K562 (cell line): ENCODE data around the gene BRSK1. TPM values are rescaled to one million over a fixed set of nuclear protein-coding genes. Genes with fewer than 3 reads are reported as not detected.
A peak's percentile ranks its signal among the peaks of the same experiment; 100 is the strongest.

Experiments used
- ATAC-seq: fragments of 200-7000 bp; cut with Tn5 transposase; 3 replicates; pipeline ENCODE4 v1.9.1; 2020; ENCODE audit warnings: moderate library complexity
- BruUV-seq: library from RNA; stranded (reverse); fragments of 400-500 nt; replicated peaks from 2 replicates; lab custom pipeline; 2021; lab: Mats Ljungman, UMichigan
- CTCF ChIA-PET: fragments of 300-600 bp; formaldehyde crosslinking; extraction: SDS; loops from one replicate; lab custom pipeline; 2021; ENCODE audit warnings: low intra/inter-chr PET ratio; lab: Yijun Ruan, JAX
- POLR2A ChIA-PET: fragments of 300-600, 350-650 bp; sonication (Branson Sonifier 250); formaldehyde crosslinking; extraction: SDS; loops from one replicate; lab custom pipeline; 2021; ENCODE audit warnings: antibody characterized with exemption, inconsistent platforms; lab: Yijun Ruan, JAX
- DNase-seq, 4 experiments: peaks; one replicate each; pipeline versions ENCODE4 v3.0.0 to v3.0.0-alpha.2; 2011 to 2018; ENCODE audit warnings: low spot score in 3 of 4, mixed read lengths in 3 of 4; ENCODE audit errors: extremely low read depth in 1 of 4
- FAIRE-seq: peaks from 2 replicates; lab custom pipeline; 2011; peaks lifted over from hg19 to GRCh38; lab: Jason Lieb, UNC
- H2AFZ ChIP-seq: 2 replicates; pipeline ENCODE4 v1.6.0; 2011; ENCODE audit warnings: low read depth, low read length, control low read depth, inconsistent platforms
- H3K27ac ChIP-seq: fragments of 200-600 bp; 3 replicates; pipeline ENCODE4 v1.8.0; 2011; ENCODE audit warnings: low read depth, mild to moderate bottlenecking, control low read depth, inconsistent platforms, low read length, moderate library complexity, mixed read lengths; ENCODE audit errors: extremely low read depth
- H3K27me3 ChIP-seq, 2 experiments: fragments of 300-600 bp in 1 of 2; 2 replicates in 1 of 2; 3 replicates in 1 of 2; pipeline versions ENCODE4 v1.6.0 to v1.8.0; 2011; ENCODE audit warnings: inconsistent platforms in 2 of 2, low read length in 2 of 2, mild to moderate bottlenecking in 1 of 2, mixed read lengths in 1 of 2, moderate library complexity in 1 of 2; ENCODE audit not compliant: control insufficient read depth in 2 of 2, insufficient read depth in 2 of 2
- H3K36me3 ChIP-seq: fragments of 300-600 bp; 3 replicates; pipeline ENCODE4 v1.8.0; 2011; ENCODE audit warnings: mild to moderate bottlenecking, low read length, inconsistent platforms; ENCODE audit not compliant: control insufficient read depth, insufficient read depth
- H3K4me1 ChIP-seq, 2 experiments: fragments of 200-600 bp in 1 of 2; replicated peaks in 1 of 2; 2 replicates in 1 of 2; 3 replicates in 1 of 2; pipeline versions ENCODE4 v1.5.1 to v1.8.0; 2011; ENCODE audit warnings: inconsistent platforms in 2 of 2, low read length in 2 of 2, mild to moderate bottlenecking in 1 of 2, mixed read lengths in 1 of 2, moderate library complexity in 1 of 2; ENCODE audit not compliant: control insufficient read depth in 2 of 2, insufficient read depth in 2 of 2
- H3K4me2 ChIP-seq: 2 replicates; pipeline ENCODE4 v1.6.1; 2011; ENCODE audit warnings: low read length, control low read depth, inconsistent platforms, mixed read lengths; ENCODE audit not compliant: insufficient read depth
- H3K4me3 ChIP-seq: fragments of 200-600 bp; sonication (generic), shearing (Covaris generic); 2 replicates; pipeline ENCODE4 v1.5.1; 2016; ENCODE audit warnings: control low read depth, inconsistent platforms
- H3K79me2 ChIP-seq: fragments of 200-600 bp; 3 replicates; pipeline ENCODE4 v1.8.0; 2011; ENCODE audit warnings: low read length, inconsistent platforms; ENCODE audit not compliant: control insufficient read depth, insufficient read depth
- H3K9ac ChIP-seq, 2 experiments: 2 replicates each; pipeline versions ENCODE4 v1.6.0 to v1.6.1; 2011; ENCODE audit warnings: low read depth in 2 of 2, low read length in 2 of 2, control low read depth in 1 of 2, inconsistent platforms in 1 of 2, mild to moderate bottlenecking in 1 of 2, mixed read lengths in 1 of 2; ENCODE audit not compliant: insufficient read depth in 1 of 2
- H3K9me1 ChIP-seq: one replicate; pipeline ENCODE4 v1.6.0; 2011; ENCODE audit warnings: inconsistent platforms, mild to moderate bottlenecking, low read length, moderate library complexity; ENCODE audit not compliant: control insufficient read depth, insufficient read depth
- H3K9me3 ChIP-seq: replicated peaks from 2 replicates; pipeline ENCODE4 v1.5.1; 2011; ENCODE audit warnings: low read depth, low read length, inconsistent platforms; ENCODE audit not compliant: control insufficient read depth, insufficient read depth
- H4K20me1 ChIP-seq: replicated peaks from 2 replicates; pipeline ENCODE4 v1.6.1; 2011; ENCODE audit warnings: low read length, inconsistent platforms, mixed read lengths; ENCODE audit not compliant: control insufficient read depth, insufficient read depth
- CREB1 ChIP-seq, 2 experiments: sonication (generic) in 1 of 2; formaldehyde crosslinking in 1 of 2; IDR thresholded peaks; 2 replicates each; pipeline versions ENCODE4 v1.6.1 to v1.8.0; 2012 to 2022; ENCODE audit warnings: inconsistent platforms in 1 of 2, mild to moderate bottlenecking in 1 of 2, missing genetic modification reagents in 1 of 2, moderate library complexity in 1 of 2
- FOXK1 ChIP-seq: sonication (generic); formaldehyde crosslinking; IDR thresholded peaks from 2 replicates; pipeline ENCODE4 v1.8.0; 2022; ENCODE audit warnings: missing genetic modification reagents, mild to moderate bottlenecking, borderline replicate concordance
- GATAD2A ChIP-seq: fragments of 450-650 bp; IDR thresholded peaks from 2 replicates; pipeline ENCODE4 v1.6.1; 2017
- LCOR ChIP-seq: sonication (generic); formaldehyde crosslinking; IDR thresholded peaks from 2 replicates; pipeline ENCODE4 v1.8.0; 2022; ENCODE audit warnings: mild to moderate bottlenecking, missing genetic modification reagents
- MIER1 ChIP-seq: fragments of 450-650 bp; IDR thresholded peaks from 2 replicates; pipeline ENCODE4 v1.6.1; 2016; ENCODE audit warnings: antibody characterized with exemption, mild to moderate bottlenecking, low read depth
- NCOA2 ChIP-seq, 2 experiments: fragments of 450-650 bp; IDR thresholded peaks; 2 replicates each; pipeline ENCODE4 v1.6.1; 2018; ENCODE audit warnings: mild to moderate bottlenecking in 2 of 2, moderate library complexity in 1 of 2; ENCODE audit not compliant: partially characterized antibody in 2 of 2
- RB1 ChIP-seq: fragments of 450-650 bp; IDR thresholded peaks from 2 replicates; pipeline ENCODE4 v1.6.1; 2017; ENCODE audit warnings: low read depth, mild to moderate bottlenecking
- RBM22 ChIP-seq: fragments of 200-400 bp; formaldehyde crosslinking; IDR thresholded peaks from 2 replicates; pipeline ENCODE4 v1.6.1; 2018; ENCODE audit warnings: low read length, low read depth; ENCODE audit not compliant: poor library complexity, severe bottlenecking
- RCOR1 ChIP-seq, 2 experiments: IDR thresholded peaks; 2 replicates each; pipeline ENCODE4 v1.6.1; 2012; ENCODE audit warnings: low read depth in 2 of 2, low read length in 2 of 2, borderline replicate concordance in 1 of 2, improper control_type of control experiment in 1 of 2
- SMARCA5 ChIP-seq: fragments of 450-650 bp; IDR thresholded peaks from 2 replicates; pipeline ENCODE4 v1.6.1; 2016
- ZNF324 ChIP-seq: fragments of 250-450 bp; sonication (Bioruptor Pico); IDR thresholded peaks from 2 replicates; pipeline ENCODE4 v1.4.0; 2020; ENCODE audit warnings: mild to moderate bottlenecking
- ZNF589 ChIP-seq: fragments of 200-800 bp; sonication (Bioruptor generic); IDR thresholded peaks from 2 replicates; pipeline ENCODE4 v1.6.1; 2016; ENCODE audit warnings: low read depth, missing genetic modification characterization, missing compliant biosample characterization
- WGBS: fragments of 100-300 bp; shearing (Covaris generic); methylation state at CpG from one replicate; pipeline ENCODE4 v1.1.6; 2016; ENCODE audit warnings: low coverage, mixed read lengths; ENCODE audit not compliant: insufficient coverage; ENCODE audit errors: missing lambda C conversion rate; 5-methylcytosine and 5-hydroxymethylcytosine counted together
- in situ Hi-C: fragments of 300-500 bp; cut with MboI; formaldehyde crosslinking; loops from 4 replicates; pipeline ENCODE4 v1.15.0; 2018; ENCODE audit warnings: inconsistent platforms, mixed read lengths
- intact Hi-C: fragments of 100-400 bp; cut with micrococcal nuclease; formaldehyde crosslinking; loops from 2 replicates; pipeline ENCODE4 v1.14.2; 2022
- polyA plus RNA-seq, 8 experiments: library from polyadenylated mRNA; depleted of rRNA in 4 of 8; stranded (reverse) in 5 of 8; unstranded in 3 of 8; fragments of >200 nt; fragmentation: Nextera tagmentation in 2 of 8; fragmentation: Illumina TruSeq in 1 of 8; extraction: Ambion mirVana in 2 of 8; extraction: Trizol in 1 of 8; gene quantifications; 2 replicates each; pipeline versions ENCODE4 v1.2.1 to v1.2.3, GENCODE V29; 2011 to 2014; ENCODE audit warnings: inconsistent platforms in 1 of 8, missing spikeins in 1 of 8
- total RNA-seq, 7 experiments: library from RNA; depleted of rRNA in 6 of 7; stranded (reverse); fragments of >200 nt in 6 of 7; fragmentation: Illumina TruSeq in 2 of 7; extraction: Trizol in 2 of 7; gene quantifications; 2 replicates each; pipeline versions ENCODE4 v1.2.1 to v1.2.3, GENCODE V29; 2011 to 2021; ENCODE audit warnings: low replicate concordance in 1 of 7
- TF ChIP-seq, protein P1 (sequence below): IDR thresholded peaks from 2 replicates; pipeline ENCODE4 v1.6.1; 2011; ENCODE audit warnings: borderline replicate concordance, low read depth, mild to moderate bottlenecking, moderate library complexity, low read length; ENCODE audit not compliant: insufficient read depth, poor library complexity, severe bottlenecking
- TF ChIP-seq, protein P2 (sequence below): sonication (generic); formaldehyde crosslinking; IDR thresholded peaks from 2 replicates; pipeline ENCODE4 v1.8.0; 2023; ENCODE audit warnings: mild to moderate bottlenecking, missing genetic modification reagents
- TF ChIP-seq, protein P3 (sequence below): fragments of 450-650 bp; IDR thresholded peaks from 2 replicates; pipeline ENCODE4 v1.6.1; 2017; ENCODE audit warnings: antibody characterized with exemption
- TF ChIP-seq, protein P4 (sequence below): fragments of 250-450 bp; sonication (Bioruptor Pico); IDR thresholded peaks from 2 replicates; pipeline ENCODE4 v1.8.0; 2022; ENCODE audit warnings: moderate library complexity, mild to moderate bottlenecking, inconsistent platforms

The BRSK1 gene
- total and polyA plus RNA-seq, 9 of the 15 experiments (the other 6 are each of a cell fraction or from before 2014, with no cell fraction given), result 1.7 to 9.3 (median 3.8) TPM; not detected in 2

DNA sequence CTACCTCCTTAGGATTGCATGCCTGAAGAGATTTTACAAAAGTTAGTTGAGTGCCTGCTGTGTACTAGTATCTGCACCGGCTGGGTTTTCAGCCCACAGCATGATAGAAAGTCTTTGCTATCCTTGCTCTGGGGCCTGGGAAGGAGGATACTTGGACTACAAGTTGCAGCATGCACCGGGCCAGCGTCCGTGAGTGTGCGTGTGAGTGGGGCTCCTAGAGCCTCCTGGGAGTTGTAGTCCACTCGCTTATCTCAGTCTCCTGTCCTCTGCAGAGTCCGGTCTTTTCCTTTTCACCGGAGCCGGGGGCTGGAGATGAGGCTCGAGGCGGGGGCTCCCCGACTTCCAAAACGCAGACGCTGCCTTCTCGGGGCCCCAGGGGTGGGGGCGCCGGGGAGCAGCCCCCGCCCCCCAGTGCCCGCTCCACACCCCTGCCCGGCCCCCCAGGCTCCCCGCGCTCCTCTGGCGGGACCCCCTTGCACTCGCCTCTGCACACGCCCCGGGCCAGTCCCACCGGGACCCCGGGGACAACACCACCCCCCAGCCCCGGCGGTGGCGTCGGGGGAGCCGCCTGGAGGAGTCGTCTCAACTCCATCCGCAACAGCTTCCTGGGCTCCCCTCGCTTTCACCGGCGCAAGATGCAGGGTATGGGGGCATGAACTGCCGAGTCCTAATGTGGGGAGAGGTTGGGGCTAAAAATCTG is 20.6 kb downstream of the BRSK1 start:
- H4K20me1 ChIP-seq, result no peaks in the 10 kb centered on the region
- ChIA-PET POLR2A (interaction anchor here (0.9 to 2.6 kb wide), 2 partner anchors 16 to 103 kb away, joined by 3 to 12 read pairs; partner anchors contain the start of gene UBE2S), CTCF (no interaction called here)
- no peaks in the 10 kb centered on the region for H3K27me3 ChIP-seq
- no TSS peak for BruUV-seq
- no peak overlapping the region for H3K4me2 ChIP-seq
- H3K79me2 ChIP-seq, result no peaks in the 10 kb centered on the region
- 50% methylated on average over 23 of the region's 39 CpGs for WGBS
- FAIRE-seq (peak; percentile 87), ATAC-seq (peak; percentile 92), DNase-seq (peak; percentile 69 to 86 (median 78))
- peaks cover 5% of the 10 kb centered on the region; the same call in 1 of the 3 replicates for H3K36me3 ChIP-seq
- H3K9me1 ChIP-seq, result no peaks in the 10 kb centered on the region
- H3K4me1 ChIP-seq, result peaks cover 9 to 44% of the 10 kb centered on the region in 2 experiments; a peak in 4 of 5 replicates
- in situ Hi-C loops (no loop called here), intact Hi-C loops (loop anchor here (5.0 kb wide), 2 partner anchors 33 to 83 kb away; partner anchors contain the start of genes KMT5C and RPL28)
- H3K9ac ChIP-seq, result no peak overlapping the region
- no peaks in the 10 kb centered on the region; the same call in 1 of the 2 replicates for H3K9me3 ChIP-seq
- H3K27ac ChIP-seq, result no peak overlapping the region
- no peak overlapping the region for H2AFZ ChIP-seq
- no peak overlapping the region for H3K4me3 ChIP-seq
- TF ChIP-seq, protein P1, sequence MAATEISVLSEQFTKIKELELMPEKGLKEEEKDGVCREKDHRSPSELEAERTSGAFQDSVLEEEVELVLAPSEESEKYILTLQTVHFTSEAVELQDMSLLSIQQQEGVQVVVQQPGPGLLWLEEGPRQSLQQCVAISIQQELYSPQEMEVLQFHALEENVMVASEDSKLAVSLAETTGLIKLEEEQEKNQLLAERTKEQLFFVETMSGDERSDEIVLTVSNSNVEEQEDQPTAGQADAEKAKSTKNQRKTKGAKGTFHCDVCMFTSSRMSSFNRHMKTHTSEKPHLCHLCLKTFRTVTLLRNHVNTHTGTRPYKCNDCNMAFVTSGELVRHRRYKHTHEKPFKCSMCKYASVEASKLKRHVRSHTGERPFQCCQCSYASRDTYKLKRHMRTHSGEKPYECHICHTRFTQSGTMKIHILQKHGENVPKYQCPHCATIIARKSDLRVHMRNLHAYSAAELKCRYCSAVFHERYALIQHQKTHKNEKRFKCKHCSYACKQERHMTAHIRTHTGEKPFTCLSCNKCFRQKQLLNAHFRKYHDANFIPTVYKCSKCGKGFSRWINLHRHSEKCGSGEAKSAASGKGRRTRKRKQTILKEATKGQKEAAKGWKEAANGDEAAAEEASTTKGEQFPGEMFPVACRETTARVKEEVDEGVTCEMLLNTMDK, result no peak
- no peak for TF ChIP-seq NCOA2 (IDR thresholded peaks at IDR 0.05; ENCODE audit: partially characterized antibody in 2 of 2)
- TF ChIP-seq CREB1 (IDR thresholded peaks at IDR 0.05), result peak; percentile 60
- no peak for TF ChIP-seq CREB1 (CRISPR knock-in tag; IDR thresholded peaks at IDR 0.05)
- TF ChIP-seq ZNF324 (CRISPR knock-in tag), result no peak
- TF ChIP-seq FOXK1, result no peak
- TF ChIP-seq, protein P2, sequence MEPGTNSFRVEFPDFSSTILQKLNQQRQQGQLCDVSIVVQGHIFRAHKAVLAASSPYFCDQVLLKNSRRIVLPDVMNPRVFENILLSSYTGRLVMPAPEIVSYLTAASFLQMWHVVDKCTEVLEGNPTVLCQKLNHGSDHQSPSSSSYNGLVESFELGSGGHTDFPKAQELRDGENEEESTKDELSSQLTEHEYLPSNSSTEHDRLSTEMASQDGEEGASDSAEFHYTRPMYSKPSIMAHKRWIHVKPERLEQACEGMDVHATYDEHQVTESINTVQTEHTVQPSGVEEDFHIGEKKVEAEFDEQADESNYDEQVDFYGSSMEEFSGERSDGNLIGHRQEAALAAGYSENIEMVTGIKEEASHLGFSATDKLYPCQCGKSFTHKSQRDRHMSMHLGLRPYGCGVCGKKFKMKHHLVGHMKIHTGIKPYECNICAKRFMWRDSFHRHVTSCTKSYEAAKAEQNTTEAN (CRISPR knock-in tag), result no peak
- TF ChIP-seq GATAD2A, result no peak
- no peak for TF ChIP-seq MIER1
- TF ChIP-seq, protein P3, sequence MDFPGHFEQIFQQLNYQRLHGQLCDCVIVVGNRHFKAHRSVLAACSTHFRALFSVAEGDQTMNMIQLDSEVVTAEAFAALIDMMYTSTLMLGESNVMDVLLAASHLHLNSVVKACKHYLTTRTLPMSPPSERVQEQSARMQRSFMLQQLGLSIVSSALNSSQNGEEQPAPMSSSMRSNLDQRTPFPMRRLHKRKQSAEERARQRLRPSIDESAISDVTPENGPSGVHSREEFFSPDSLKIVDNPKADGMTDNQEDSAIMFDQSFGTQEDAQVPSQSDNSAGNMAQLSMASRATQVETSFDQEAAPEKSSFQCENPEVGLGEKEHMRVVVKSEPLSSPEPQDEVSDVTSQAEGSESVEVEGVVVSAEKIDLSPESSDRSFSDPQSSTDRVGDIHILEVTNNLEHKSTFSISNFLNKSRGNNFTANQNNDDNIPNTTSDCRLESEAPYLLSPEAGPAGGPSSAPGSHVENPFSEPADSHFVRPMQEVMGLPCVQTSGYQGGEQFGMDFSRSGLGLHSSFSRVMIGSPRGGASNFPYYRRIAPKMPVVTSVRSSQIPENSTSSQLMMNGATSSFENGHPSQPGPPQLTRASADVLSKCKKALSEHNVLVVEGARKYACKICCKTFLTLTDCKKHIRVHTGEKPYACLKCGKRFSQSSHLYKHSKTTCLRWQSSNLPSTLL, result no peak
- TF ChIP-seq ZNF589 (CRISPR knock-in tag), result 0 out of 2 replicates have a peak, but pooled peaks have one; percentile 35
- TF ChIP-seq RB1, result no peak
- TF ChIP-seq RCOR1 (IDR thresholded peaks at IDR 0.05; ENCODE audit: borderline replicate concordance in 1 of 2, low read depth in 2 of 2, low read length in 2 of 2), result no peak
- TF ChIP-seq LCOR, result no peak
- TF ChIP-seq RBM22, result no peak
- TF ChIP-seq SMARCA5, result no peak
- TF ChIP-seq, protein P4, sequence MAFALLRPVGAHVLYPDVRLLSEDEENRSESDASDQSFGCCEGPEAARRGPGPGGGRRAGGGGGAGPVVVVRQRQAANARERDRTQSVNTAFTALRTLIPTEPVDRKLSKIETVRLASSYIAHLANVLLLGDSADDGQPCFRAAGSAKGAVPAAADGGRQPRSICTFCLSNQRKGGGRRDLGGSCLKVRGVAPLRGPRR (CRISPR knock-in tag), result no peak
